GM12878 (cell line): ENCODE results near the gene CNPPD1. TPM values are rescaled to one million over a fixed set of nuclear protein-coding genes. Genes with fewer than 3 reads are reported as not detected.

ENCODE experiments used
- ATAC-seq: fragments of 200-7000 bp; cut with Tn5 transposase; 3 replicates; pipeline ENCODE4 v1.9.1; 2020; ENCODE audit warnings: mild to moderate bottlenecking, moderate library complexity
- BruUV-seq: library from RNA; stranded (reverse); fragments of 400-500 nt; replicated peaks from 2 replicates; lab custom pipeline; 2021; lab: Mats Ljungman, UMichigan
- CTCF ChIA-PET: fragments of 300-600 bp; sonication (Branson Sonifier 250); formaldehyde crosslinking; extraction: SDS; loops from one replicate; lab custom pipeline; 2021; ENCODE audit warnings: inconsistent platforms; lab: Yijun Ruan, JAX
- POLR2A ChIA-PET: fragments of 350-600 bp; formaldehyde crosslinking; extraction: SDS; loops from one replicate; lab custom pipeline; 2021; ENCODE audit warnings: inconsistent platforms; lab: Charles Lee
- RAD21 ChIA-PET: fragments of 300-600 bp; sonication (Branson Sonifier 250); formaldehyde crosslinking; loops from one replicate; lab custom pipeline; 2023; ENCODE audit warnings: antibody characterized with exemption; ENCODE audit not compliant: unreplicated experiment; lab: Charles Lee
- SMC1A ChIA-PET: fragments of 300-600 bp; sonication (Branson Sonifier 250); formaldehyde crosslinking; loops from one replicate; lab custom pipeline; 2023; ENCODE audit not compliant: unreplicated experiment, uncharacterized antibody; lab: Charles Lee
- DNase-seq: peaks from one replicate; pipeline ENCODE4 v3.0.0-alpha.2; 2011; ENCODE audit warnings: low read depth, low spot score
- FAIRE-seq: peaks from 3 replicates; lab custom pipeline; 2011; peaks lifted over from hg19 to GRCh38; lab: Jason Lieb, UNC
- H2AFZ ChIP-seq: 2 replicates; pipeline ENCODE4 v1.6.0; 2011; ENCODE audit warnings: low read depth, low read length, control low read depth; ENCODE audit not compliant: control insufficient read depth
- H3K27ac ChIP-seq: 2 replicates; pipeline ENCODE4 v1.5.1; 2011; ENCODE audit warnings: control low read depth; ENCODE audit not compliant: control insufficient read depth, insufficient read depth
- H3K27me3 ChIP-seq, 2 experiments: replicated peaks in 1 of 2; 2 replicates each; pipeline versions ENCODE4 v1.6.0 to v1.6.1; 2011; ENCODE audit warnings: low read length in 1 of 2; ENCODE audit not compliant: control insufficient read depth in 2 of 2, insufficient read depth in 2 of 2
- H3K36me3 ChIP-seq, 2 experiments: 2 replicates each; pipeline ENCODE4 v1.5.1; 2011; ENCODE audit warnings: low read length in 1 of 2; ENCODE audit not compliant: control insufficient read depth in 2 of 2, insufficient read depth in 2 of 2
- H3K4me1 ChIP-seq: 2 replicates; pipeline ENCODE4 v1.6.1; 2011; ENCODE audit warnings: mild to moderate bottlenecking, low read length, moderate library complexity, mixed read lengths; ENCODE audit not compliant: control insufficient read depth, insufficient read depth
- H3K4me2 ChIP-seq: 2 replicates; pipeline ENCODE4 v1.6.0; 2011; ENCODE audit warnings: control low read depth; ENCODE audit not compliant: control insufficient read depth, insufficient read depth
- H3K4me3 ChIP-seq: fragments of 200-600 bp; sonication (generic); 2 replicates; pipeline ENCODE4 v1.5.1; 2016
- H3K79me2 ChIP-seq: 2 replicates; pipeline ENCODE4 v1.6.0; 2011; ENCODE audit warnings: low read length; ENCODE audit not compliant: control insufficient read depth, insufficient read depth
- H3K9ac ChIP-seq: 2 replicates; pipeline ENCODE4 v1.8.0; 2011; ENCODE audit warnings: low read length, control low read depth, mixed read lengths; ENCODE audit not compliant: control insufficient read depth, insufficient read depth
- H3K9me3 ChIP-seq: replicated peaks from 3 replicates; pipeline ENCODE4 v1.5.1; 2011; ENCODE audit warnings: mild to moderate bottlenecking, low read length; ENCODE audit not compliant: control insufficient read depth, insufficient read depth
- H4K20me1 ChIP-seq: 2 replicates; pipeline ENCODE4 v1.6.0; 2011; ENCODE audit not compliant: control insufficient read depth, insufficient read depth
- ELK1 ChIP-seq: IDR thresholded peaks from 2 replicates; pipeline ENCODE4 v1.6.1; 2012; ENCODE audit warnings: low read depth, low read length, improper control_type of control experiment
- HCFC1 ChIP-seq: fragments of 150-350 bp; IDR thresholded peaks from 2 replicates; pipeline ENCODE4 v1.6.1; 2014; ENCODE audit warnings: low read length
- HDGF ChIP-seq: fragments of 450-650 bp; IDR thresholded peaks from 2 replicates; pipeline ENCODE4 v1.6.1; 2016; ENCODE audit warnings: antibody characterized with exemption
- IKZF1 ChIP-seq: fragments of 450-650 bp; conservative IDR thresholded peaks from 2 replicates; pipeline ENCODE4 v1.6.1; 2017; ENCODE audit warnings: antibody characterized with exemption, mild to moderate bottlenecking
- MEF2B ChIP-seq: fragments of 450-650 bp; IDR thresholded peaks from 2 replicates; pipeline ENCODE4 v1.6.1; 2018; ENCODE audit warnings: mild to moderate bottlenecking, moderate library complexity; ENCODE audit not compliant: partially characterized antibody, poor library complexity, severe bottlenecking
- PML ChIP-seq: IDR thresholded peaks from 2 replicates; pipeline ENCODE4 v1.6.1; 2012; ENCODE audit warnings: low read length, inconsistent platforms
- RBBP5 ChIP-seq: fragments of 200-600 bp; sonication (generic); conservative IDR thresholded peaks from 2 replicates; pipeline ENCODE4 v1.6.1; 2016
- ZBED1 ChIP-seq: IDR thresholded peaks from 2 replicates; pipeline ENCODE4 v1.6.1; 2016; ENCODE audit warnings: borderline replicate concordance
- ZNF24 ChIP-seq: fragments of 450-650 bp; IDR thresholded peaks from 2 replicates; pipeline ENCODE4 v1.6.1; 2017; ENCODE audit warnings: antibody characterized with exemption, mild to moderate bottlenecking
- WGBS: methylation state at CpG from one replicate; pipeline ENCODE4 v1.1.6; 2016; ENCODE audit warnings: low lambda C conversion rate; ENCODE audit not compliant: insufficient replicate concordance, insufficient coverage; ENCODE audit errors: missing lambda C conversion rate; 5-methylcytosine and 5-hydroxymethylcytosine counted together
- in situ Hi-C: fragments of 300-500 bp; cut with MboI; formaldehyde crosslinking; loops from 9 replicates; pipeline ENCODE4 v1.14.3; 2018; ENCODE audit warnings: mixed read lengths
- intact Hi-C: fragments of 100-400 bp; cut with micrococcal nuclease; formaldehyde crosslinking; loops from one replicate; pipeline ENCODE4 v1.14.2; 2022; ENCODE audit not compliant: unreplicated experiment
- polyA plus RNA-seq, 11 experiments: library from polyadenylated mRNA; depleted of rRNA in 4 of 11; unstranded in 6 of 11; stranded (reverse) in 5 of 11; fragments of >200 nt; fragmentation: Nextera tagmentation in 4 of 11; fragmentation: Illumina TruSeq in 1 of 11; extraction: Ambion mirVana in 4 of 11; extraction: Trizol in 1 of 11; gene quantifications; 1 replicate in 1 of 11; 2 replicates in 10 of 11; pipeline versions ENCODE4 v1.2.1 to v1.2.3, GENCODE V29; 2011 to 2016; ENCODE audit warnings: inconsistent platforms in 2 of 11, missing spikeins in 2 of 11, low read depth in 1 of 11
- total RNA-seq, 4 experiments: library from RNA; depleted of rRNA in 3 of 4; stranded (reverse); fragments of >200 nt in 3 of 4; fragmentation: Illumina TruSeq in 1 of 4; extraction: Trizol in 1 of 4; gene quantifications; 2 replicates each; pipeline versions ENCODE4 v1.2.1 to v1.2.3, GENCODE V29; 2013 to 2021

CNPPD1 gene
- total and polyA plus RNA-seq, 10 of the 15 experiments (the other 5 are each of a cell fraction or from before 2014, with no cell fraction given), result 12.2 to 86.6 (median 43.4) TPM

DNA sequence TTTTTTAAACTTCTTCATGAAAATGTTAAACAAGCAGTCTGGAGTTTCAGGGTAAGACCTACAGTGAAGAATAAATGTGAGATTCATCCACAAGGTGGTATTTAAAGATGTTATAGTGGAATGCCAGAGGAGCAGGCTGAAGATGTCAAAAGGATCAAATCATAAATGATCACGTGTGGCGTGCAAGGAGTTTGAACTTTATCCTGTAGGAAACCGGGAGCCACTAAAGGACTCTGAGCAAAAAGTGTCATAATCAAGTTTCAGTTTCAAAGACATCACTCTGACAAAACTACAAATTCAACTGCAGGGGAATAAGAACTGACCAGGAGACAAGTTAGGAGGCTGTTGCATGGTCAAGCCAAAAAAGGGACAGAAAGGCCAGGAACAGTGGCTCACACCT is 36.0 kb downstream of the CNPPD1 start:
- BruUV-seq, result no TSS peak
- peaks cover 0 to 2% of the 10 kb centered on the region in 2 experiments; a peak in 2 of 4 replicates for H3K36me3 ChIP-seq
- no peak overlapping the region for H3K9ac ChIP-seq
- TF ChIP-seq MEF2B (no peak), IKZF1 (no peak), ZBED1 (no peak), HDGF (no peak), HCFC1 (no peak), ELK1 (no peak), RBBP5 (no peak), PML (no peak), ZNF24 (no peak)
- ATAC-seq, result no peak
- H4K20me1 ChIP-seq, result no peaks in the 10 kb centered on the region
- H2AFZ ChIP-seq, result no peak overlapping the region
- H3K4me2 ChIP-seq, result no peak overlapping the region
- DNase-seq, result no peak
- no peaks in the 10 kb centered on the region; the same call in 2 of the 3 replicates for H3K9me3 ChIP-seq
- no peak for FAIRE-seq
- no peaks in the 10 kb centered on the region for H3K4me1 ChIP-seq
- 97% methylated on average over 3 of the region's 3 CpGs for WGBS
- H3K4me3 ChIP-seq, result no peak overlapping the region
- ChIA-PET CTCF (interaction anchor here (1.0 kb wide), 1 partner anchor 14 kb away, joined by 3 read pairs; no protein-coding TSS in a partner anchor), SMC1A (no interaction called here), RAD21 (no interaction called here), POLR2A (no interaction called here)
- H3K27me3 ChIP-seq, result no peaks in the 10 kb centered on the region
- intact Hi-C loops, result no loop called here
- no peaks in the 10 kb centered on the region for H3K79me2 ChIP-seq
- in situ Hi-C loops, result no loop called here
- H3K27ac ChIP-seq, result no peak overlapping the region
